ENCODE results near the gene RANBP3.

Gene RANBP3

GRCh38 chr19:5958074-5958850, 19.7 kb downstream of the RANBP3 start:
- TF ChIP-seq GATA3 (IDR thresholded peaks at IDR 0.05; ENCODE audit: low read depth, low read length): no peak
- no peak for TF ChIP-seq GATA2 (IDR thresholded peaks at IDR 0.05; ENCODE audit: low read depth, low read length)

GRCh38 chr19:5957170-5957569, 20.8 kb downstream of the RANBP3 start:
- TF ChIP-seq GATA2 (IDR thresholded peaks at IDR 0.05; ENCODE audit: low read depth, low read length) (no peak), GATA3 (IDR thresholded peaks at IDR 0.05; ENCODE audit: low read depth, low read length) (no peak)

- no peak for TF ChIP-seq GATA2 (IDR thresholded peaks at IDR 0.05; ENCODE audit: low read depth, low read length)
- TF ChIP-seq GATA3 (IDR thresholded peaks at IDR 0.05; ENCODE audit: low read depth, low read length): no peak
Measured at GRCh38 chr19:5956728-5957127, 21.2 kb downstream of the RANBP3 start.

GRCh38 chr19:5956323-5956722, 21.6 kb downstream of the RANBP3 start:
- TF ChIP-seq GATA3 (IDR thresholded peaks at IDR 0.05; ENCODE audit: low read depth, low read length) (no peak), GATA2 (IDR thresholded peaks at IDR 0.05; ENCODE audit: low read depth, low read length) (no peak)

- TF ChIP-seq GATA3 (IDR thresholded peaks at IDR 0.05; ENCODE audit: low read depth, low read length) (no peak), GATA2 (IDR thresholded peaks at IDR 0.05; ENCODE audit: low read depth, low read length) (no peak)
Measured at GRCh38 chr19:5955636-5955935, 22.4 kb downstream of the RANBP3 start.

- TF ChIP-seq GATA3 (IDR thresholded peaks at IDR 0.05; ENCODE audit: low read depth, low read length) (no peak), GATA2 (IDR thresholded peaks at IDR 0.05; ENCODE audit: low read depth, low read length) (no peak)
Measured at GRCh38 chr19:5954293-5954692, 23.6 kb downstream of the RANBP3 start.

- TF ChIP-seq GATA2 (IDR thresholded peaks at IDR 0.05; ENCODE audit: low read depth, low read length) (no peak), GATA3 (IDR thresholded peaks at IDR 0.05; ENCODE audit: low read depth, low read length) (no peak)
Measured at GRCh38 chr19:5953680-5954213, 24.2 kb downstream of the RANBP3 start.

- TF ChIP-seq GATA3 (IDR thresholded peaks at IDR 0.05; ENCODE audit: low read depth, low read length): no peak
- no peak for TF ChIP-seq GATA2 (IDR thresholded peaks at IDR 0.05; ENCODE audit: low read depth, low read length)
Measured at GRCh38 chr19:5953030-5953589, 24.8 kb downstream of the RANBP3 start.

GRCh38 chr19:5952193-5953029, 25.5 kb downstream of the RANBP3 start:
- TF ChIP-seq GATA2 (IDR thresholded peaks at IDR 0.05; ENCODE audit: low read depth, low read length) (no peak), GATA3 (IDR thresholded peaks at IDR 0.05; ENCODE audit: low read depth, low read length) (no peak)

- TF ChIP-seq GATA2 (IDR thresholded peaks at IDR 0.05; ENCODE audit: low read depth, low read length) (no peak), GATA3 (IDR thresholded peaks at IDR 0.05; ENCODE audit: low read depth, low read length) (no peak)
Measured at GRCh38 chr19:5951338-5951861, 26.5 kb downstream of the RANBP3 start.

GRCh38 chr19:5950741-5951140, 27.2 kb downstream of the RANBP3 start:
- no peak for TF ChIP-seq GATA3 (IDR thresholded peaks at IDR 0.05; ENCODE audit: low read depth, low read length)
- no peak for TF ChIP-seq GATA2 (IDR thresholded peaks at IDR 0.05; ENCODE audit: low read depth, low read length)

- TF ChIP-seq GATA3 (IDR thresholded peaks at IDR 0.05; ENCODE audit: low read depth, low read length) (no peak), GATA2 (IDR thresholded peaks at IDR 0.05; ENCODE audit: low read depth, low read length) (no peak)
Measured at GRCh38 chr19:5949792-5950305, 28.1 kb downstream of the RANBP3 start.

- no peak for TF ChIP-seq GATA2 (IDR thresholded peaks at IDR 0.05; ENCODE audit: low read depth, low read length)
- TF ChIP-seq GATA3 (IDR thresholded peaks at IDR 0.05; ENCODE audit: low read depth, low read length): no peak
Measured at GRCh38 chr19:5948752-5949564, 29.0 kb downstream of the RANBP3 start.

All from SH-SY5Y (cell line).